GM12878 (cell line): Measurements from ENCODE around the gene SUPT3H. TPM values are rescaled to one million over a fixed set of nuclear protein-coding genes. Genes with fewer than 3 reads are reported as not detected.

Source experiments
- ATAC-seq: fragments of 200-7000 bp; cut with Tn5 transposase; 3 replicates; pipeline ENCODE4 v1.9.1; 2020; ENCODE audit warnings: mild to moderate bottlenecking, moderate library complexity
- BruUV-seq: library from RNA; stranded (reverse); fragments of 400-500 nt; replicated peaks from 2 replicates; lab custom pipeline; 2021; lab: Mats Ljungman, UMichigan
- CTCF ChIA-PET: fragments of 300-600 bp; sonication (Branson Sonifier 250); formaldehyde crosslinking; extraction: SDS; loops from one replicate; lab custom pipeline; 2021; ENCODE audit warnings: inconsistent platforms; lab: Yijun Ruan, JAX
- POLR2A ChIA-PET: fragments of 350-600 bp; formaldehyde crosslinking; extraction: SDS; loops from one replicate; lab custom pipeline; 2021; ENCODE audit warnings: inconsistent platforms; lab: Charles Lee
- RAD21 ChIA-PET: fragments of 300-600 bp; sonication (Branson Sonifier 250); formaldehyde crosslinking; loops from one replicate; lab custom pipeline; 2023; ENCODE audit warnings: antibody characterized with exemption; ENCODE audit not compliant: unreplicated experiment; lab: Charles Lee
- SMC1A ChIA-PET: fragments of 300-600 bp; sonication (Branson Sonifier 250); formaldehyde crosslinking; loops from one replicate; lab custom pipeline; 2023; ENCODE audit not compliant: unreplicated experiment, uncharacterized antibody; lab: Charles Lee
- DNase-seq: peaks from one replicate; pipeline ENCODE4 v3.0.0-alpha.2; 2011; ENCODE audit warnings: low read depth, low spot score
- FAIRE-seq: peaks from 3 replicates; lab custom pipeline; 2011; peaks lifted over from hg19 to GRCh38; lab: Jason Lieb, UNC
- H2AFZ ChIP-seq: 2 replicates; pipeline ENCODE4 v1.6.0; 2011; ENCODE audit warnings: low read depth, low read length, control low read depth; ENCODE audit not compliant: control insufficient read depth
- H3K27ac ChIP-seq: 2 replicates; pipeline ENCODE4 v1.5.1; 2011; ENCODE audit warnings: control low read depth; ENCODE audit not compliant: control insufficient read depth, insufficient read depth
- H3K27me3 ChIP-seq, 2 experiments: replicated peaks in 1 of 2; 2 replicates each; pipeline versions ENCODE4 v1.6.0 to v1.6.1; 2011; ENCODE audit warnings: low read length in 1 of 2; ENCODE audit not compliant: control insufficient read depth in 2 of 2, insufficient read depth in 2 of 2
- H3K36me3 ChIP-seq, 2 experiments: 2 replicates each; pipeline ENCODE4 v1.5.1; 2011; ENCODE audit warnings: low read length in 1 of 2; ENCODE audit not compliant: control insufficient read depth in 2 of 2, insufficient read depth in 2 of 2
- H3K4me1 ChIP-seq: 2 replicates; pipeline ENCODE4 v1.6.1; 2011; ENCODE audit warnings: mild to moderate bottlenecking, low read length, moderate library complexity, mixed read lengths; ENCODE audit not compliant: control insufficient read depth, insufficient read depth
- H3K4me2 ChIP-seq: 2 replicates; pipeline ENCODE4 v1.6.0; 2011; ENCODE audit warnings: control low read depth; ENCODE audit not compliant: control insufficient read depth, insufficient read depth
- H3K4me3 ChIP-seq: fragments of 200-600 bp; sonication (generic); 2 replicates; pipeline ENCODE4 v1.5.1; 2016
- H3K79me2 ChIP-seq: 2 replicates; pipeline ENCODE4 v1.6.0; 2011; ENCODE audit warnings: low read length; ENCODE audit not compliant: control insufficient read depth, insufficient read depth
- H3K9ac ChIP-seq: 2 replicates; pipeline ENCODE4 v1.8.0; 2011; ENCODE audit warnings: low read length, control low read depth, mixed read lengths; ENCODE audit not compliant: control insufficient read depth, insufficient read depth
- H3K9me3 ChIP-seq: replicated peaks from 3 replicates; pipeline ENCODE4 v1.5.1; 2011; ENCODE audit warnings: mild to moderate bottlenecking, low read length; ENCODE audit not compliant: control insufficient read depth, insufficient read depth
- H4K20me1 ChIP-seq: 2 replicates; pipeline ENCODE4 v1.6.0; 2011; ENCODE audit not compliant: control insufficient read depth, insufficient read depth
- CEBPB ChIP-seq, 2 experiments: fragments of 150-350 bp in 1 of 2; IDR thresholded peaks; 2 replicates each; pipeline ENCODE4 v1.6.1; 2012 to 2014; ENCODE audit warnings: low read depth in 2 of 2, low read length in 2 of 2, borderline replicate concordance in 1 of 2, inconsistent platforms in 1 of 2
- CHD1 ChIP-seq: IDR thresholded peaks from 2 replicates; pipeline ENCODE4 v1.6.1; 2012; ENCODE audit warnings: low read depth, low read length, improper control_type of control experiment
- EP300 ChIP-seq, 2 experiments: fragments of 150-350 bp in 1 of 2; IDR thresholded peaks; 2 replicates each; pipeline ENCODE4 v1.6.1; 2011 to 2012; ENCODE audit warnings: low read depth in 2 of 2, low read length in 2 of 2, borderline replicate concordance in 1 of 2, improper control_type of control experiment in 1 of 2, inconsistent platforms in 1 of 2; ENCODE audit not compliant: control insufficient read depth in 1 of 2
- IKZF2 ChIP-seq, 2 experiments: fragments of 450-650 bp; IDR thresholded peaks; 2 replicates each; pipeline ENCODE4 v1.6.1; 2017; ENCODE audit warnings: mild to moderate bottlenecking in 2 of 2, moderate library complexity in 2 of 2
- MEF2B ChIP-seq: fragments of 450-650 bp; IDR thresholded peaks from 2 replicates; pipeline ENCODE4 v1.6.1; 2018; ENCODE audit warnings: mild to moderate bottlenecking, moderate library complexity; ENCODE audit not compliant: partially characterized antibody, poor library complexity, severe bottlenecking
- SUZ12 ChIP-seq: fragments of 200-600 bp; sonication (generic); IDR thresholded peaks from one replicate; pipeline ENCODE4 v1.6.1; 2018; ENCODE audit warnings: antibody characterized with exemption, mild to moderate bottlenecking; ENCODE audit not compliant: unreplicated experiment
- ZBED1 ChIP-seq: IDR thresholded peaks from 2 replicates; pipeline ENCODE4 v1.6.1; 2016; ENCODE audit warnings: borderline replicate concordance
- WGBS: methylation state at CpG from one replicate; pipeline ENCODE4 v1.1.6; 2016; ENCODE audit warnings: low lambda C conversion rate; ENCODE audit not compliant: insufficient replicate concordance, insufficient coverage; ENCODE audit errors: missing lambda C conversion rate; 5-methylcytosine and 5-hydroxymethylcytosine counted together
- in situ Hi-C: fragments of 300-500 bp; cut with MboI; formaldehyde crosslinking; loops from 9 replicates; pipeline ENCODE4 v1.14.3; 2018; ENCODE audit warnings: mixed read lengths
- intact Hi-C: fragments of 100-400 bp; cut with micrococcal nuclease; formaldehyde crosslinking; loops from one replicate; pipeline ENCODE4 v1.14.2; 2022; ENCODE audit not compliant: unreplicated experiment
- polyA plus RNA-seq, 11 experiments: library from polyadenylated mRNA; depleted of rRNA in 4 of 11; unstranded in 6 of 11; stranded (reverse) in 5 of 11; fragments of >200 nt; fragmentation: Nextera tagmentation in 4 of 11; fragmentation: Illumina TruSeq in 1 of 11; extraction: Ambion mirVana in 4 of 11; extraction: Trizol in 1 of 11; gene quantifications; 1 replicate in 1 of 11; 2 replicates in 10 of 11; pipeline versions ENCODE4 v1.2.1 to v1.2.3, GENCODE V29; 2011 to 2016; ENCODE audit warnings: inconsistent platforms in 2 of 11, missing spikeins in 2 of 11, low read depth in 1 of 11
- total RNA-seq, 4 experiments: library from RNA; depleted of rRNA in 3 of 4; stranded (reverse); fragments of >200 nt in 3 of 4; fragmentation: Illumina TruSeq in 1 of 4; extraction: Trizol in 1 of 4; gene quantifications; 2 replicates each; pipeline versions ENCODE4 v1.2.1 to v1.2.3, GENCODE V29; 2013 to 2021
- TF ChIP-seq, protein P1 (sequence below): fragments of 450-650 bp; formaldehyde crosslinking; IDR thresholded peaks from 2 replicates; pipeline ENCODE4 v1.4.0; 2020; ENCODE audit warnings: mild to moderate bottlenecking, moderate library complexity
- TF ChIP-seq, protein P2 (sequence below): fragments of 450-650 bp; IDR thresholded peaks from 2 replicates; pipeline ENCODE4 v1.6.1; 2017; ENCODE audit warnings: mild to moderate bottlenecking, moderate library complexity

The SUPT3H gene
- total and polyA plus RNA-seq, 10 of the 15 experiments (the other 5 are each of a cell fraction or from before 2014, with no cell fraction given): 0.51 to 3.7 (median 2.0) TPM

DNA sequence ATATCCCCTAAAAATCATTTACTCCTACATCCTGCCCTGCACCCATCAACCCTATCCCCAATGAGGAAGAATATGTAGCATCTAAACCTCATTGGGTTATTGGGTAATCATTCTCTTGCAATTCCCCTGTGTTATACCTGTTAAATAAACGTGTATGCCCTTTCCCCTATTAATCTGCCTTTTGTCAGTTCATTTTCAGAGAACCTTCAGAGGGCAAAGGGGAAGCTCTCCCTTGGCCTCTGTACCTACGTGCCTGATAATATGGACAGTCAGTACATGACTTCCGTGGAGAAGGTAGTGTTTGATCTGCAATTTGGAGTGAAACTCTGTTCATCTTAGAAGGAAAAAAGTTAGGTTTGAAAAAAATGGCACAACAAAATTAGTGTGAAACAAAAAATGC is 223.1 kb downstream of the SUPT3H start (continued):
- TF ChIP-seq, protein P1, sequence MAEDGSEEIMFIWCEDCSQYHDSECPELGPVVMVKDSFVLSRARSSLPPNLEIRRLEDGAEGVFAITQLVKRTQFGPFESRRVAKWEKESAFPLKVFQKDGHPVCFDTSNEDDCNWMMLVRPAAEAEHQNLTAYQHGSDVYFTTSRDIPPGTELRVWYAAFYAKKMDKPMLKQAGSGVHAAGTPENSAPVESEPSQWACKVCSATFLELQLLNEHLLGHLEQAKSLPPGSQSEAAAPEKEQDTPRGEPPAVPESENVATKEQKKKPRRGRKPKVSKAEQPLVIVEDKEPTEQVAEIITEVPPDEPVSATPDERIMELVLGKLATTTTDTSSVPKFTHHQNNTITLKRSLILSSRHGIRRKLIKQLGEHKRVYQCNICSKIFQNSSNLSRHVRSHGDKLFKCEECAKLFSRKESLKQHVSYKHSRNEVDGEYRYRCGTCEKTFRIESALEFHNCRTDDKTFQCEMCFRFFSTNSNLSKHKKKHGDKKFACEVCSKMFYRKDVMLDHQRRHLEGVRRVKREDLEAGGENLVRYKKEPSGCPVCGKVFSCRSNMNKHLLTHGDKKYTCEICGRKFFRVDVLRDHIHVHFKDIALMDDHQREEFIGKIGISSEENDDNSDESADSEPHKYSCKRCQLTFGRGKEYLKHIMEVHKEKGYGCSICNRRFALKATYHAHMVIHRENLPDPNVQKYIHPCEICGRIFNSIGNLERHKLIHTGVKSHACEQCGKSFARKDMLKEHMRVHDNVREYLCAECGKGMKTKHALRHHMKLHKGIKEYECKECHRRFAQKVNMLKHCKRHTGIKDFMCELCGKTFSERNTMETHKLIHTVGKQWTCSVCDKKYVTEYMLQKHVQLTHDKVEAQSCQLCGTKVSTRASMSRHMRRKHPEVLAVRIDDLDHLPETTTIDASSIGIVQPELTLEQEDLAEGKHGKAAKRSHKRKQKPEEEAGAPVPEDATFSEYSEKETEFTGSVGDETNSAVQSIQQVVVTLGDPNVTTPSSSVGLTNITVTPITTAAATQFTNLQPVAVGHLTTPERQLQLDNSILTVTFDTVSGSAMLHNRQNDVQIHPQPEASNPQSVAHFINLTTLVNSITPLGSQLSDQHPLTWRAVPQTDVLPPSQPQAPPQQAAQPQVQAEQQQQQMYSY (CRISPR knock-in tag): no peak

DNA sequence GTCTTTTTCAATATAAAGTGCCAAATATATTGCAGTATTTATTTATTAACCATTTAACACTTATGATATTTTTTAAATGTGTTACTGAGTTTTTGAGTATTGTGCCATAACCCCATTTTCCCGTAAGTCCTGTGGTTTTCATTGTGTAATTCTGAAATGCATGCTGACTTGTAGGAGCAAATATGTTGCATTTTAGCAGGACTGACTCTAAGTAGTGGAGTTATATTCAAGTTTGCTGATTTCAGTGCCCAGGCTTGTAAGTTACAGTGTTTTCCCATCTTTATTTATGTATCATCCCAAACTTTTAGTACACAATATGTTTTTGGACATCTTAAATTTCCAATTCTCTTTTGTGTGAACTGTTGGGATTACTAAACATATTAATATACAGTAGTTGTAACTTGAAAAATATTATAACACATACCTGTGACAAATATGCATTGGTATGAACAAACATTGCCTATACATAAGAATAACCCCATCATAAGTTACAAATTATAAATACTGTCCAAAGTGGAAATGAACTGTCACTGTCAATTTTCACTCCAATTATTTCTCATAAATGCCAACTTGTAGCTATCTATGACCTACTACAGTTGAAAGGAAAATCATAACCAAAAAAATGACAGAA is 228.9 kb downstream of the SUPT3H start:
- in situ Hi-C loops: no loop called here
- BruUV-seq: no TSS peak
- H3K4me2 ChIP-seq: no peak overlapping the region
- no peak for DNase-seq
- ATAC-seq: no peak
- no peaks in the 10 kb centered on the region for H4K20me1 ChIP-seq
- CTCF ChIA-PET: no interaction called here
- POLR2A ChIA-PET: no interaction called here
- intact Hi-C loops: no loop called here
- no peak overlapping the region for H3K4me3 ChIP-seq
- RAD21 ChIA-PET: no interaction called here
- no peaks in the 10 kb centered on the region for H3K4me1 ChIP-seq
- H3K9me3 ChIP-seq: no peaks in the 10 kb centered on the region
- H2AFZ ChIP-seq: no peak overlapping the region
- 85% methylated on average over 1 of the region's 1 CpG for WGBS
- SMC1A ChIA-PET: interaction anchor here (1.0 to 2.4 kb wide), 2 partner anchors 15 to 73 kb away, joined by 3 to 7 read pairs; no protein-coding TSS in a partner anchor
- H3K27me3 ChIP-seq: no peaks in the 10 kb centered on the region
- H3K27ac ChIP-seq: no peak overlapping the region
- H3K79me2 ChIP-seq: no peaks in the 10 kb centered on the region
- no peak overlapping the region for H3K9ac ChIP-seq
- H3K36me3 ChIP-seq: no peaks in the 10 kb centered on the region
- FAIRE-seq: no peak
- TF ChIP-seq, protein P2, sequence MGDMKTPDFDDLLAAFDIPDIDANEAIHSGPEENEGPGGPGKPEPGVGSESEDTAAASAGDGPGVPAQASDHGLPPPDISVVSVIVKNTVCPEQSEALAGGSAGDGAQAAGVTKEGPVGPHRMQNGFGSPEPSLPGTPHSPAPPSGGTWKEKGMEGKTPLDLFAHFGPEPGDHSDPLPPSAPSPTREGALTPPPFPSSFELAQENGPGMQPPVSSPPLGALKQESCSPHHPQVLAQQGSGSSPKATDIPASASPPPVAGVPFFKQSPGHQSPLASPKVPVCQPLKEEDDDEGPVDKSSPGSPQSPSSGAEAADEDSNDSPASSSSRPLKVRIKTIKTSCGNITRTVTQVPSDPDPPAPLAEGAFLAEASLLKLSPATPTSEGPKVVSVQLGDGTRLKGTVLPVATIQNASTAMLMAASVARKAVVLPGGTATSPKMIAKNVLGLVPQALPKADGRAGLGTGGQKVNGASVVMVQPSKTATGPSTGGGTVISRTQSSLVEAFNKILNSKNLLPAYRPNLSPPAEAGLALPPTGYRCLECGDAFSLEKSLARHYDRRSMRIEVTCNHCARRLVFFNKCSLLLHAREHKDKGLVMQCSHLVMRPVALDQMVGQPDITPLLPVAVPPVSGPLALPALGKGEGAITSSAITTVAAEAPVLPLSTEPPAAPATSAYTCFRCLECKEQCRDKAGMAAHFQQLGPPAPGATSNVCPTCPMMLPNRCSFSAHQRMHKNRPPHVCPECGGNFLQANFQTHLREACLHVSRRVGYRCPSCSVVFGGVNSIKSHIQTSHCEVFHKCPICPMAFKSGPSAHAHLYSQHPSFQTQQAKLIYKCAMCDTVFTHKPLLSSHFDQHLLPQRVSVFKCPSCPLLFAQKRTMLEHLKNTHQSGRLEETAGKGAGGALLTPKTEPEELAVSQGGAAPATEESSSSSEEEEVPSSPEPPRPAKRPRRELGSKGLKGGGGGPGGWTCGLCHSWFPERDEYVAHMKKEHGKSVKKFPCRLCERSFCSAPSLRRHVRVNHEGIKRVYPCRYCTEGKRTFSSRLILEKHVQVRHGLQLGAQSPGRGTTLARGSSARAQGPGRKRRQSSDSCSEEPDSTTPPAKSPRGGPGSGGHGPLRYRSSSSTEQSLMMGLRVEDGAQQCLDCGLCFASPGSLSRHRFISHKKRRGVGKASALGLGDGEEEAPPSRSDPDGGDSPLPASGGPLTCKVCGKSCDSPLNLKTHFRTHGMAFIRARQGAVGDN: no peak
- TF ChIP-seq CEBPB (IDR thresholded peaks at IDR 0.05; ENCODE audit: borderline replicate concordance in 1 of 2, low read depth in 2 of 2, low read length in 2 of 2) (no peak), ZBED1 (no peak), CHD1 (no peak), EP300 (IDR thresholded peaks at IDR 0.05; ENCODE audit: borderline replicate concordance in 1 of 2, control insufficient read depth in 1 of 2, low read depth in 2 of 2, low read length in 2 of 2) (no peak), SUZ12 (no peak), IKZF2 (IDR thresholded peaks at IDR 0.05) (no peak), MEF2B (no peak)
